Breast epithelium (tissue), 4 donors: Measurements from ENCODE around the gene KRT39. TPM values are rescaled to one million over a fixed set of nuclear protein-coding genes. Genes with fewer than 3 reads are reported as not detected.

Experiments
- DNase-seq, 2 donors: peaks; one replicate each; pipeline ENCODE4 v3.0.0-alpha.2; 2019; ENCODE audit warnings: low spot score in 2 of 2
- H3K27ac ChIP-seq, 2 donors: fragments of 200-600 bp; sonication (generic) in 1 of 2; one replicate each; pipeline ENCODE4 v1.5.1; 2016 to 2019; ENCODE audit warnings: mild to moderate bottlenecking in 1 of 2
- H3K27me3 ChIP-seq, 2 donors: fragments of 200-600 bp; sonication (generic) in 1 of 2; one replicate each; pipeline versions ENCODE4 v1.5.1 to v1.6.0; 2017 to 2019; ENCODE audit warnings: control low read depth in 1 of 2, mild to moderate bottlenecking in 1 of 2
- H3K36me3 ChIP-seq: fragments of 200-600 bp; one replicate; pipeline ENCODE4 v1.5.1; 2019
- H3K4me1 ChIP-seq, 2 donors: fragments of 200-600 bp; sonication (generic); one replicate each; pipeline ENCODE4 v1.5.1; 2016 to 2019; ENCODE audit warnings: control low read depth in 1 of 2
- H3K4me3 ChIP-seq, 3 donors: fragments of 200-600 bp; sonication (generic); 1 replicate in 2 of 3; 2 replicates in 1 of 3; pipeline ENCODE4 v1.5.1; 2016 to 2019; ENCODE audit warnings: mild to moderate bottlenecking in 3 of 3, moderate library complexity in 2 of 3
- H3K9me3 ChIP-seq, 2 donors: fragments of 200-600 bp; sonication (generic) in 1 of 2; one replicate each; pipeline ENCODE4 v1.5.1; 2016 to 2019; ENCODE audit warnings: control low read depth in 1 of 2
- CTCF ChIP-seq, 3 donors: fragments of 450-650 bp; IDR thresholded peaks; one replicate each; pipeline ENCODE4 v1.5.1; 2016 to 2017; ENCODE audit warnings: antibody characterized with exemption in 3 of 3, mild to moderate bottlenecking in 3 of 3, moderate library complexity in 3 of 3
- POLR2A ChIP-seq: fragments of 450-650 bp; IDR thresholded peaks from one replicate; pipeline ENCODE4 v1.6.1; 2016; ENCODE audit warnings: antibody characterized with exemption, mild to moderate bottlenecking, moderate library complexity
- POLR2AphosphoS5 ChIP-seq, 3 donors: sonication (generic); formaldehyde crosslinking; IDR thresholded peaks; one replicate each; pipeline ENCODE4 v1.6.1; 2017; ENCODE audit warnings: antibody characterized with exemption in 3 of 3
- intact Hi-C: fragments of 100-400 bp; cut with DNase I; formaldehyde crosslinking; loops from one replicate; pipeline ENCODE4 v1.15.1; 2023; ENCODE audit warnings: low total_unique reads
- total RNA-seq, 3 donors: library from RNA; depleted of rRNA; stranded (reverse); fragments of >200 nt; gene quantifications; one replicate each; pipeline ENCODE4 v1.1.0, GENCODE V29; 2016

Gene KRT39
- total RNA-seq, 3 donors from 2014 or later: not detected

- no peak for TF ChIP-seq POLR2A
- no peak for TF ChIP-seq CTCF (IDR thresholded peaks at IDR 0.05)
- TF ChIP-seq POLR2AphosphoS5 (IDR thresholded peaks at IDR 0.05): no peak
- Histone ChIP-seq H3K9me3 (no peaks in the 10 kb centered on the region), H3K4me1 (peaks cover 0 to 18% of the 10 kb centered on the region in 2 donors), H3K27ac (peak overlapping the region in 1 of 2 donors; percentile 52), H3K4me3 (no peak overlapping the region), H3K36me3 (no peaks in the 10 kb centered on the region), H3K27me3 (no peaks in the 10 kb centered on the region)
- intact Hi-C loops: no loop called here
- peak in 1 of 2 donors; percentile 38 for DNase-seq
Observed at GRCh38 chr17:40953881-40954280, 12.9 kb downstream of the KRT39 start.

- peaks cover 0 to 13% of the 10 kb centered on the region in 2 donors for H3K4me1 ChIP-seq
- no peak for TF ChIP-seq POLR2A
- TF ChIP-seq POLR2AphosphoS5 (IDR thresholded peaks at IDR 0.05): no peak
- TF ChIP-seq CTCF (IDR thresholded peaks at IDR 0.05): no peak
- no peaks in the 10 kb centered on the region for H3K9me3 ChIP-seq
- DNase-seq: no peak
- no peaks in the 10 kb centered on the region for H3K36me3 ChIP-seq
- no peaks in the 10 kb centered on the region for H3K27me3 ChIP-seq
- peak overlapping the region in 1 of 2 donors; percentile 52 for H3K27ac ChIP-seq
- H3K4me3 ChIP-seq: no peak overlapping the region
- intact Hi-C loops: no loop called here
Observed at GRCh38 chr17:40952661-40953060, 14.1 kb downstream of the KRT39 start.

GRCh38 chr17:40952154-40952553, 14.6 kb downstream of the KRT39 start:
- DNase-seq: no peak
- no peak for TF ChIP-seq POLR2AphosphoS5 (IDR thresholded peaks at IDR 0.05)
- no peak for TF ChIP-seq POLR2A
- no peak for TF ChIP-seq CTCF (IDR thresholded peaks at IDR 0.05)
- no peaks in the 10 kb centered on the region for H3K36me3 ChIP-seq
- H3K9me3 ChIP-seq: no peaks in the 10 kb centered on the region
- intact Hi-C loops: no loop called here
- no peak overlapping the region for H3K4me3 ChIP-seq
- peaks cover 0 to 8% of the 10 kb centered on the region in 2 donors for H3K4me1 ChIP-seq
- peak overlapping the region in 1 of 2 donors; percentile 52 for H3K27ac ChIP-seq
- no peaks in the 10 kb centered on the region for H3K27me3 ChIP-seq

GRCh38 chr17:40951011-40951622, 15.6 kb downstream of the KRT39 start:
- H3K9me3 ChIP-seq: no peaks in the 10 kb centered on the region
- no peaks in the 10 kb centered on the region for H3K27me3 ChIP-seq
- no peak overlapping the region for H3K4me3 ChIP-seq
- no peaks in the 10 kb centered on the region for H3K36me3 ChIP-seq
- no peak for TF ChIP-seq POLR2AphosphoS5 (IDR thresholded peaks at IDR 0.05)
- no peak for TF ChIP-seq CTCF (IDR thresholded peaks at IDR 0.05)
- no peak for TF ChIP-seq POLR2A
- H3K4me1 ChIP-seq: no peaks in the 10 kb centered on the region
- DNase-seq: no peak
- H3K27ac ChIP-seq: no peak overlapping the region
- intact Hi-C loops: no loop called here

GRCh38 chr17:40950176-40950575, 16.6 kb downstream of the KRT39 start:
- Histone ChIP-seq H3K4me3 (no peak overlapping the region), H3K27me3 (no peaks in the 10 kb centered on the region), H3K27ac (no peak overlapping the region), H3K9me3 (no peaks in the 10 kb centered on the region), H3K36me3 (no peaks in the 10 kb centered on the region), H3K4me1 (no peaks in the 10 kb centered on the region)
- TF ChIP-seq POLR2A: no peak
- TF ChIP-seq POLR2AphosphoS5 (IDR thresholded peaks at IDR 0.05): no peak
- no peak for TF ChIP-seq CTCF (IDR thresholded peaks at IDR 0.05)
- DNase-seq: no peak
- intact Hi-C loops: no loop called here
